NCI-H526 treated with DMSO at 0.1 percent for 48 hours (cell line): ENCODE data around the gene OR4K13.

Source experiments
- DNase-seq: peaks from one replicate; lab custom pipeline; 2025; lab: John Stamatoyannopoulos, UW

Gene OR4K13, protein sequence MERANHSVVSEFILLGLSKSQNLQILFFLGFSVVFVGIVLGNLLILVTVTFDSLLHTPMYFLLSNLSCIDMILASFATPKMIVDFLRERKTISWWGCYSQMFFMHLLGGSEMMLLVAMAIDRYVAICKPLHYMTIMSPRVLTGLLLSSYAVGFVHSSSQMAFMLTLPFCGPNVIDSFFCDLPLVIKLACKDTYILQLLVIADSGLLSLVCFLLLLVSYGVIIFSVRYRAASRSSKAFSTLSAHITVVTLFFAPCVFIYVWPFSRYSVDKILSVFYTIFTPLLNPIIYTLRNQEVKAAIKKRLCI

DNA sequence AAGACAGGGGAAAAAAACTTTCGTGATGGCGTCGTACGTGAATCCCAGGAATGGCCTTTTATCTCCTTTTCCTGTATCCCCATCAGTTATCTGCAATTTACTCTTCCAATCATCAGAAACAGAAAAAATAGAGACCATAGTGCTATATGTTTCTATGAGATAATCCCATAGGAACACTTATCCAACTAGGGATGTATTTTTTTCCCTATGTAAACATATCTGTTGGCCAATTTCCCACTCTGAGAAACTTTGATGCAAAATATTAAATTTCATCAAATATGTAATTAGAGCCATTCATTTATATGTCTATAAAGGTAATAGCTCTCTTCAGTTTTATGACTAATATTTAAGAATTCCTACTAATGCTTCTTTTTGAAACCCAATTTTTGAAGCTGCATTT lies at the start of gene OR4K13:
Gene OR4K13 (minus strand): TSS at position 101 of the 400 bp plus-strand sequence. CDS start 1,280 bp downstream, outside the sequence.
- DNase-seq = no peak

DNA sequence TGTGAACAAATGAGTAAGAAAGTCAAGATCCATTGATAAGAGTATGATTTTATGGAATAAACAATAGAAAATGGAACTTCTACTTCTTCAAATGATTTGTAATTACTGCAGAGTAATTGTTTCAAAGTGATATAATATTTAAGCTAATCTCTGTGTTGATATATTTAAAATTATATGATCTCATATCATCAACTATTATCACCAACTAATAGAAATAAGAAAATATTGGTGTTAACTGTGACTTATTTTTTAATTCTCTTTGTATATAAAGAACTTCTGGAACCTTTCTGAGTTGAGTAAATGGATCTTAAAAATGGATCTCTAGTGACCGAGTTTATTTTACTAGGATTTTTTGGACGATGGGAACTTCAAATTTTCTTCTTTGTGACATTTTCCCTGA lies 23.9 kb upstream of the OR4K13 start, which contains the start of gene OR4L1:
Gene OR4L1 (plus strand): TSS at position 301 of the 400 bp plus-strand sequence. CDS start 0 bp downstream, at position 301.
- no peak for DNase-seq

DNA sequence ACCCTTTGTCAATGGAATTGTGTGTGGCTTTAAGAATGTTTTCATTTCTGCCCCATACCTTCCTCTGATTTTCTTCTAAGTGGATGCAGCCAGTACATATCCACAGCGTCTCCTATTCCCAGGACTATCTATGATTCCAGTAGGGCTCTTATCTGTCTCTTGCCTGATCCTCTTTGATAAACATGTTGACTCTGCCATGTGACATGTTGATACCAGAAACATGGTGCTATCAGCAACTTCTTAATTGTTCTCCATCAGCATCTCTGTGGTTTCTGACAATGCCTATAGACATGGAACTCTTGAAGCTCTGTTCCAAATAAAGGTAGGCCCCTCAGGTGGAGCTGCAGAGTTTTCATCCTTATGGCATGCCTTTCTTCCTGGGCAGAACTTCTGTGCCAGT lies 12.4 kb upstream of the OR4K13 start:
- DNase-seq = no peak

DNA sequence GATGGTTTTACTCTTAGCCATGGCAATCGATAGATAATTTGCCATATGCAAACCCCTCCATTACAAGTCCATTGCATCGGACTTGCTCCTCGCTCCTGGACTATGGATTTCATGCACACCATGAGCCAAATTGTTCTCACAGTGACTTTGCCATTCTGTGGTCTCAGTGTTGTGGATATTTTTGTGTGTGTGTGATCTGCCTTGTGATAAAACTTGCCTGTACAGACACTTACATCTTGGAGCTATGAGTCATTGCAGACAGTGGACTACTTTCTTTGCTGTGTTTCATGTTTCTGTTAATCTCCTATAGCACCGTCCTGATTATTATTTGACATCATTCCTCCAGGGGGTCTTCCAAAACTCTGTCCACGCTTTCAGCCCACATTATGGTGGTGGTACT lies 8.4 kb upstream of the OR4K13 start:
- DNase-seq = no peak

DNA sequence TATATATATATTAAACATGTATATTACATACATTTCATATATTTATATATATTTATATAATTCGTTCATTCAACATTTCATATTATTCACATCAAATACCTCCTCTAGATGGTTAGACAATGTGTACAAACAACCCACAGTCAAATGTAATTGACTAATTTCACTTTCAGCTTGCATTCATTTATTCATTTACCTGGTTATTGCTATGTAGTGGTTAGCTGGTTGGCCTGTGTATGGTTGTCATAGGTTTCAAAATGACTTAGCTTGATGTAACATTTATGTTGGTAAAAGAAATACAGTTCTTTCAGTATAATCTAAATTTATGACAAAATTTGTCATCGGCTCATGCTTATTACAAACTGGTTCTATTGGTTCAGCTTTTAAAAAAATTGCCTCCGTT lies 389 bp downstream of the OR4K13 start:
- no peak for DNase-seq

DNA sequence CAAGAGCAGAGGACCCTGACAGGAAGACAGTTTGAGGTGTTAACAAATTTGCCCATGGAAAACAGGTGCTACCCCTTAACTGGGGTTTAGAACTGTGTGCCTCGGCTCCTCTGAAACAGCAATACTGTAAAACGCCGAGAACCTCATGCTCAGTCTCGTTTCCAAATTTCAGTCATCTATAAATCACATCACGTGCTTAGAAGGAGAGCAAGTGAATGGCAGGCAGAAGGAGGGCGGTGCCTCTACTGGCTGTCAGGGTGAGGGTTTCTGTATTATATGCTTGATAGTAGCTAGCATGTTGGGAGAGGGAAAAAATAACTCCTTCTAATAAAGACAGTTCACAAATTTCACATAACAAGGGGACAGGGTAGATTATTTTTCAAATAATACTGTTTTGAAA lies 4.8 kb downstream of the OR4K13 start:
- no peak for DNase-seq

DNA sequence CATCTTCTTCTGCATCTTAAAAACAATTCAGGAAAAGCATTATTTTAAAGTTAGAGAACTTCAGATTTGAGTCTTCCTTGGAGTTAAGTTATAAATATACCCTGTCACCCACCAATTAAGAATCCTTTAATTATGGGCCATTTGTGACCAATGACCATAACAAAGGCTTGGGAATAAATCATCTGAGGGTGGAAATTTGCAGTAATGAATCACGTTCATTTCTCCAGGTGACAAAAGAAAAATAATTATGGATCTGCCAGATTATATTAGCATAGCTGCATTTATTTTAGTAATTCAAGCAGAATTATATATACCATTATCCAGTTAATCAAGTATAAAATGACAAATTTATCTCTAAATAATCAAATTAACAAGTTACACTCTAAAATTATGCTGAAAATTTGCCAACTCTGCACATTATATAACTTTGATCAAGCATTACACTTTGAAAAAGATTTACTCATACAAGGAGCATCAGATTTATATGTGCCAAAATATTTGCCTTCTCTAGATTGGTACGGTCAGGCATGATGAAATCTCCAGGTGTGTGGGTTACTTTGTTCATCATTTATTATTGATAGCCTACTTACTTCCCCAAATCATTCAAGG lies 16.5 kb downstream of the OR4K13 start, which contains the start of gene OR4K14:
Gene OR4K14 (minus strand): TSS at position 51 of the 609 bp plus-strand sequence. CDS start 4,114 bp downstream, outside the sequence.
- no peak for DNase-seq

DNA sequence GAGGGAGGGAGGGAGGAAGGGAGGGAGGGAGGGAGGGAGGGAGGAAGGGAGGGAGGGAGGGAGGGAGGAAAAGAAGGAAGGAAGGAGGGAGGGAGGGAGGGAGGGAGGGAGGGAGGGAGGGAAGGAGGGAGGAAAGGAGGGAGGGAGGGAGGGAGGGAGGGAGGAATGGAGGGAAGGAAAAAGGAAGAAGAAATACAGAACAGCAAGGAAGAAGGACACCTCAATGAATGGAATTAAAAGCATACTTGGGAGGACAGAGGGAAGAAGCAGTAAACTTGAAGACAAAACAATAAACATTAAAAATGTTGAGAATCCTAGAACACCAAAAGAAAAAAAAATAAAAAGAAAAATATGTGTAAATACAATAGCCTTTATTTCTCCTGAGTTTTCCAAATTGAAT lies 27.7 kb downstream of the OR4K13 start:
- no peak for DNase-seq

DNA sequence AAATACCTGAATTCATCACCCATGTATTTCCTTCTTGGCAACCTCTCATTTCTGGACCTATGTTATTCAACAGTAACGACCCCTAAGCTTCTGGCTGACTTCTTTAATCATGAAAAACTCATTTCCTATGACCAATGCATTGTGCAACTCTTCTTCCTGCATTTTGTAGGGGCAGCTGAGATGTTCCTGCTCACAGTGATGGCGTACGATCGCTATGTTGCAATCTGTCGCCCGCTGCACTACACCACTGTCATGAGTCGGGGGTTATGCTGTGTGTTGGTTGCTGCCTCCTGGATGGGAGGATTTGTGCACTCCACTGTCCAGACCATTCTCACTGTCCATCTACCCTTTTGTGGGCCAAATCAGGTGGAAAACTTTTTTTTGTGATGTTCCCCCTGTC lies 33.5 kb downstream of the OR4K13 start:
- no peak for DNase-seq

DNA sequence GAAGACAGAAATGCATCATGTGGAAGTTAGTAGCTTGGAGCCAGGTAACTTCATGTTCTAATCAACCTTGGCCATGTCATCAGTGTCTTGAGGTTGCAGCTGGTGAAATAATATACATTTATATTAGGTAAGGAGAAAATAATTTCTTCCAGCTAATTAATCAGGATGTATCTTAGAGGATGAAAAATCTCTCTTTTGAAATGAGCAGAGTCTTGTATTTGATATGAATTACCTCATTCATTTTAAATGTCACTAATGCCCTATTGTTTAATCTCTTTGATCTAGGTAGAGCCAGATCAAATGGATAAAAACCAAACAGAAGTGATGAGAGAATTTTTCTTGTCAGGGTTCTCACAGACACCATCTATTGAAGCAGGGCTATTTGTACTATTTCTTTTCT lies 34.0 kb downstream of the OR4K13 start, which contains the start of gene OR4Q2:
Gene OR4Q2 (plus strand): TSS at position 301 of the 400 bp plus-strand sequence.
- DNase-seq = no peak

DNA sequence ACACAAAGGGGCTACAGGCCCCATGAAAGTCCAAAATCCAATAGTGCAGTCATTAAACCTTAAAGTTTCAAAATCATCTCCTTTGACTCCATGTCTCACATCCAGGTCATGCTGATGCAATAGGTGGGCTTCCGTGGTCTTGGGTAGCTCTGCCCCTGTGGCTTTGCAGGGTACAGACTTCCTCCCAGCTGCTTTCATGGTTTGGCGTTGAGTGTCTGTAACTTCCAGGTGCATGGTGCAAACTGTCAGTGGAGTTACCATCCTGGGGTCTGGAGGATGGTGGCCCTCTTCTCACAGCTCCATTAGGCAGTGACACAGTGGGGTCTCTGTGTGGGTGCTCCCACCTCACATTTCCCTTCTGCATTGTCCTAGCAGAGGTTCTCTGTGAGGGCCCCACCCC lies 42.4 kb downstream of the OR4K13 start:
- no peak for DNase-seq
